ENCODE results near the gene DNAJB4. TPM values are rescaled to one million over a fixed set of nuclear protein-coding genes. Genes with fewer than 3 reads are reported as not detected.

The DNAJB4 gene
- total RNA-seq = 89.2 and 95.8 TPM in 2 replicates
- long read RNA-seq, transcript DNAJB4-201 (3 exons, 2,988 nt) = major isoform, 594 of 685 reads
- long read RNA-seq, transcript DNAJB4-206 (3 exons, 949 nt) = minor isoform, 49 of 685 reads
- long read RNA-seq, partial matches to known transcripts = 13 of 685 reads
- long read RNA-seq, other reads (novel, unspliced or antisense) = 27 of 685 reads

GRCh38 chr1:78004719-78005447 is at the start of gene DNAJB4:
TSS of gene DNAJB4 (plus strand) at chr1:78004939. CDS start at chr1:78005111, 172 bp downstream.
- Mint-ChIP-seq H3K27ac (ENCODE audit: unreplicated experiment) (peak within 1 kb of the TSS; percentile 97), H3K4me1 (ENCODE audit: unreplicated experiment) (peaks cover 46% of the 10 kb centered on the region), H3K4me3 (ENCODE audit: unreplicated experiment) (peak within 1 kb of the TSS; percentile 93), H3K9me3 (ENCODE audit: unreplicated experiment) (no peaks in the 10 kb centered on the region), H3K27me3 (ENCODE audit: unreplicated experiment) (no peaks in the 10 kb centered on the region), H3K36me3 (ENCODE audit: unreplicated experiment) (peaks cover 1% of the 10 kb centered on the region)
- TF ChIP-seq CTCF (IDR thresholded peaks at IDR 0.05) = no peak
- DNase-seq (ENCODE audit: extremely low spot score, unreplicated experiment) = no peak

DNA sequence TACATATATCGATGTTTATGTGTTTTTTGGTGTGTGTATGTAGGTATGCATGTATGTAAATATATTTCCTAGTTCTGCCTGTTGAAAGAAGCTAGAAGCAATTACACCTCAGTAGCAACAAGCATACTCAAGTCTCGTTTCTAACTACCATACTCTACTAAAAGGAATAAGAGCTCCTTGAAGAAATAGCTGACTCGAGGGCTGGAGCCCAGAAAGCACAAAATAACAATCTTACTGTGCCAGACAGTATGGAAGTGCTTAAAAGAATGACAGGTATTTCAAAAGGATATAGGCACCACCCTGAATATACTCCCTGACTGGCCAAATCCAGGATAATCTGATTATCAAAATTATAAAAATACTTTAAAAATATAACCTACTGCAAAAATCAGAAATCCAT is 49.0 kb upstream of the DNAJB4 start:
- no peaks in the 10 kb centered on the region for H3K9me3 Mint-ChIP-seq (ENCODE audit: unreplicated experiment)
- no peak overlapping the region for H3K4me3 Mint-ChIP-seq (ENCODE audit: unreplicated experiment)
- DNase-seq (ENCODE audit: extremely low spot score, unreplicated experiment) = no peak
- H3K4me1 Mint-ChIP-seq (ENCODE audit: unreplicated experiment) = peaks cover 10% of the 10 kb centered on the region
- no peak for TF ChIP-seq CTCF (IDR thresholded peaks at IDR 0.05)
- H3K27ac Mint-ChIP-seq (ENCODE audit: unreplicated experiment) = no peak overlapping the region
- peaks cover 56% of the 10 kb centered on the region for H3K36me3 Mint-ChIP-seq (ENCODE audit: unreplicated experiment)
- no peaks in the 10 kb centered on the region for H3K27me3 Mint-ChIP-seq (ENCODE audit: unreplicated experiment)

- H3K4me1 Mint-ChIP-seq (ENCODE audit: unreplicated experiment) = peaks cover 10% of the 10 kb centered on the region
Measured at GRCh38 chr1:77956464-77956863, 48.3 kb upstream of the DNAJB4 start.

GRCh38 chr1:77958391-77958790 is 46.3 kb upstream of the DNAJB4 start:
- Mint-ChIP-seq H3K4me3 (ENCODE audit: unreplicated experiment) (no peak overlapping the region), H3K36me3 (ENCODE audit: unreplicated experiment) (peaks cover 68% of the 10 kb centered on the region), H3K9me3 (ENCODE audit: unreplicated experiment) (no peaks in the 10 kb centered on the region), H3K27ac (ENCODE audit: unreplicated experiment) (peak overlapping the region; percentile 8), H3K4me1 (ENCODE audit: unreplicated experiment) (peaks cover 10% of the 10 kb centered on the region), H3K27me3 (ENCODE audit: unreplicated experiment) (no peaks in the 10 kb centered on the region)
- no peak for DNase-seq (ENCODE audit: extremely low spot score, unreplicated experiment)
- TF ChIP-seq CTCF (IDR thresholded peaks at IDR 0.05) = no peak

More at GRCh38 chr1:77956464-77956863, 48.3 kb upstream of the DNAJB4 start:
- Mint-ChIP-seq H3K27ac (ENCODE audit: unreplicated experiment) (no peak overlapping the region), H3K27me3 (ENCODE audit: unreplicated experiment) (no peaks in the 10 kb centered on the region), H3K36me3 (ENCODE audit: unreplicated experiment) (peaks cover 60% of the 10 kb centered on the region), H3K9me3 (ENCODE audit: unreplicated experiment) (no peaks in the 10 kb centered on the region), H3K4me3 (ENCODE audit: unreplicated experiment) (no peak overlapping the region)
- DNase-seq (ENCODE audit: extremely low spot score, unreplicated experiment) = no peak
- TF ChIP-seq CTCF (IDR thresholded peaks at IDR 0.05) = no peak

- Mint-ChIP-seq H3K9me3 (ENCODE audit: unreplicated experiment) (no peaks in the 10 kb centered on the region), H3K4me3 (ENCODE audit: unreplicated experiment) (no peak overlapping the region), H3K36me3 (ENCODE audit: unreplicated experiment) (peaks cover 69% of the 10 kb centered on the region), H3K27ac (ENCODE audit: unreplicated experiment) (peak overlapping the region; percentile 8), H3K4me1 (ENCODE audit: unreplicated experiment) (peaks cover 10% of the 10 kb centered on the region), H3K27me3 (ENCODE audit: unreplicated experiment) (no peaks in the 10 kb centered on the region)
- TF ChIP-seq CTCF (IDR thresholded peaks at IDR 0.05) = no peak
- DNase-seq (ENCODE audit: extremely low spot score, unreplicated experiment) = no peak
Measured at GRCh38 chr1:77958850-77959249, 45.9 kb upstream of the DNAJB4 start.

Measured in osteocyte (in vitro differentiated cells).